H1 (cell line): ENCODE data around the gene GPC6. TPM values are rescaled to one million over a fixed set of nuclear protein-coding genes. Genes with fewer than 3 reads are reported as not detected.

ENCODE experiments used
- BRCA1 ChIP-seq: IDR thresholded peaks from 2 replicates; pipeline ENCODE4 v1.6.1; 2012; ENCODE audit warnings: low read depth, low read length, improper control_type of control experiment
- JUN ChIP-seq: IDR thresholded peaks from 2 replicates; pipeline ENCODE4 v1.6.1; 2011; ENCODE audit warnings: low read depth, mild to moderate bottlenecking, improper control_type of control experiment, low read length
- POU5F1 ChIP-seq: IDR thresholded peaks from 2 replicates; pipeline ENCODE4 v1.6.1; 2011; ENCODE audit warnings: low read depth, mild to moderate bottlenecking, low read length, moderate library complexity
- SAP30 ChIP-seq: fragments of 300-600 bp; sonication (generic); IDR thresholded peaks from 2 replicates; pipeline ENCODE4 v1.7.1; 2012; ENCODE audit warnings: low read length, moderate library complexity, mild to moderate bottlenecking, inconsistent platforms; ENCODE audit not compliant: insufficient read depth, insufficient replicate concordance
- SIX5 ChIP-seq: IDR thresholded peaks from 2 replicates; pipeline ENCODE4 v1.6.1; 2011; ENCODE audit warnings: mild to moderate bottlenecking, low read depth, low read length
- SP2 ChIP-seq: IDR thresholded peaks from 2 replicates; pipeline ENCODE4 v1.6.1; 2012; ENCODE audit warnings: mild to moderate bottlenecking, low read length, inconsistent platforms
- SUZ12 ChIP-seq: fragments of 200-600 bp; sonication (generic); IDR thresholded peaks from 2 replicates; pipeline ENCODE4 v1.6.1; 2012; ENCODE audit warnings: mild to moderate bottlenecking, inconsistent platforms, low read length, moderate library complexity, mixed read lengths
- polyA plus RNA-seq, 7 experiments: library from polyadenylated mRNA; depleted of rRNA in 3 of 7; stranded (reverse) in 5 of 7; unstranded in 2 of 7; fragments of >200 nt in 5 of 7; fragments of 200-250 nt in 2 of 7; gene quantifications; 1 replicate in 5 of 7; 2 replicates in 1 of 7; 4 replicates in 1 of 7; pipeline versions ENCODE4 v1.2.1 to v1.2.3, GENCODE V29; 2011 to 2013; ENCODE audit warnings: missing spikeins in 2 of 7, mixed read lengths in 2 of 7
- total RNA-seq: library from RNA; stranded (reverse); fragmentation: NEBNext Ultra II Directional; extraction: Animal tissue kit (Norgen Biotek cat#: 25700); gene quantifications from 2 replicates; pipeline ENCODE4 v1.2.1, GENCODE V29; 2021

Gene GPC6
- total and polyA plus RNA-seq, 2 of the 8 experiments (the other 6 are each of a cell fraction or from before 2014, with no cell fraction given) = 5.4 to 12.0 TPM

- TF ChIP-seq SP2 (no peak), POU5F1 (no peak), SIX5 (no peak), SAP30 (no peak), BRCA1 (no peak), JUN (no peak), SUZ12 (no peak)
- TF ChIP-seq, all 59 proteins: peak for 0
Measured at GRCh38 chr13:93927431-93927830, 700.8 kb downstream of the GPC6 start (continued).
